Measurements from ENCODE around the gene LEP. TPM values are rescaled to one million over a fixed set of nuclear protein-coding genes. Genes with fewer than 3 reads are reported as not detected.
A peak's percentile ranks its signal among the peaks of the same experiment; 100 is the strongest.

The LEP gene
- total RNA-seq, 1 experiment from 2014 or later, result not detected

- Mint-ChIP-seq H3K4me3 (no peak overlapping the region), H3K27ac (no peak overlapping the region), H3K27me3 (ENCODE audit: low read depth) (peaks cover 87% of the 10 kb centered on the region), H3K36me3 (ENCODE audit: insufficient read depth in 1 of 3, low read depth in 3 of 3) (no peaks in the 10 kb centered on the region), H3K9me3 (peaks cover 2 to 4% of the 10 kb centered on the region in 2 experiments; a peak in 4 of 5 replicates), H3K4me1 (peaks cover 20 to 31% of the 10 kb centered on the region in 2 experiments)
- Histone ChIP-seq H4K8ac (replicated peaks; ENCODE audit: insufficient read length, low read depth, low read length) (no peak overlapping the region), H3K27me3 (ENCODE audit: insufficient read depth, low read length) (peaks cover 15% of the 10 kb centered on the region), H3T11ph (ENCODE audit: low read length) (no peak overlapping the region), H2BK12ac (ENCODE audit: insufficient read length, low read depth, low read length) (no peak overlapping the region), H3K79me1 (ENCODE audit: insufficient read depth, low read depth, low read length, poor library complexity, severe bottlenecking) (no peaks in the 10 kb centered on the region), H3K4me2 (ENCODE audit: insufficient read depth, insufficient read length, low read length) (no peak overlapping the region), H2BK20ac (ENCODE audit: low read depth, low read length, poor library complexity, severe bottlenecking) (no peak overlapping the region), H2AK5ac (ENCODE audit: insufficient read length, low read length) (no peak overlapping the region), H4K20me1 (ENCODE audit: control insufficient read depth, insufficient read depth, insufficient read length) (no peaks in the 10 kb centered on the region), H2BK15ac (ENCODE audit: low read depth, low read length) (no peak overlapping the region), H3K14ac (ENCODE audit: insufficient read depth, low read length) (no peak overlapping the region; the same call in 1 of the 2 replicates), H2AFZ (ENCODE audit: low read length) (no peak overlapping the region), H4K91ac (ENCODE audit: insufficient read length, low read depth, low read length) (no peak overlapping the region), H3K27ac (ENCODE audit: insufficient read length, low read depth, low read length) (no peak overlapping the region), H3K56ac (ENCODE audit: insufficient read length, low read depth, low read length) (no peak overlapping the region), H4K5ac (ENCODE audit: insufficient read length, low read depth, low read length) (no peak overlapping the region), H3K9me3 (ENCODE audit: control insufficient read depth, low read depth, low read length) (no peaks in the 10 kb centered on the region), H3K9ac (ENCODE audit: extremely low read depth, insufficient read length, low read length) (no peak overlapping the region), H3K79me2 (ENCODE audit: insufficient read depth, low read length) (no peaks in the 10 kb centered on the region), H2BK5ac (ENCODE audit: insufficient read length, low read length) (no peak overlapping the region), H2BK120ac (ENCODE audit: low read depth, low read length, poor library complexity, severe bottlenecking) (no peak overlapping the region), H3K18ac (ENCODE audit: insufficient read length, low read depth, low read length) (no peak overlapping the region), H3K4me1 (ENCODE audit: insufficient read depth, low read length) (0 out of 2 replicates have a peak, but pooled peaks cover 4% of the 10 kb centered on the region), H3K23me2 (ENCODE audit: insufficient read length, low read depth, low read length, poor library complexity, severe bottlenecking) (peaks cover 5% of the 10 kb centered on the region), H3K23ac (ENCODE audit: insufficient read length, low read depth, low read length) (no peak overlapping the region), H3K4ac (ENCODE audit: low read depth, low read length) (no peak overlapping the region)
- TF ChIP-seq CTCF (conservative IDR thresholded peaks at IDR 0.05), result no peak
- peak; percentile 4 for DNase-seq
- no CpG with 5 or more reads among the region's 12 CpGs for WGBS (ENCODE audit: extremely low coverage, insufficient read length, low lambda C conversion rate)
Observed at GRCh38 chr7:128203047-128203491, 38.0 kb upstream of the LEP start.

All from H9 (cell line).